Measurements from ENCODE around the gene MLLT3.

MLLT3 gene

GRCh38 chr9:20649381-20649780 lies 27.1 kb upstream of the MLLT3 start:
- DNase-seq (ENCODE audit: low read depth, low spot score), result no peak
- ChIA-PET POLR2A (no interaction called here), CTCF (interaction anchor here (0.8 to 1.4 kb wide), 2 partner anchors 9 to 292 kb away, joined by 3 read pairs; no protein-coding TSS in a partner anchor)

GRCh38 chr9:20646656-20647055 lies 24.4 kb upstream of the MLLT3 start:
- DNase-seq (ENCODE audit: low read depth, low spot score), result no peak
- no peak for TF ChIP-seq CTCF (IDR thresholded peaks at IDR 0.05; ENCODE audit: insufficient read depth, low read length, missing control alignments)
- H3K4me3 ChIP-seq (ENCODE audit: low read depth, low read length), result no peak overlapping the region
- POLR2A ChIA-PET, result no interaction called here
- CTCF ChIA-PET, result no interaction called here

More at GRCh38 chr9:20649381-20649780, 27.1 kb upstream of the MLLT3 start:
- H3K4me3 ChIP-seq (ENCODE audit: low read depth, low read length), result no peak overlapping the region
- TF ChIP-seq CTCF (IDR thresholded peaks at IDR 0.05; ENCODE audit: insufficient read depth, low read length, missing control alignments), result no peak

- CTCF ChIA-PET, result no interaction called here
- DNase-seq (ENCODE audit: low read depth, low spot score), result no peak
- POLR2A ChIA-PET, result no interaction called here
- no peak overlapping the region for H3K4me3 ChIP-seq (ENCODE audit: low read depth, low read length)
- TF ChIP-seq CTCF (IDR thresholded peaks at IDR 0.05; ENCODE audit: insufficient read depth, low read length, missing control alignments), result no peak
Observed at GRCh38 chr9:20643660-20644059, 21.4 kb upstream of the MLLT3 start.

- CTCF ChIA-PET, result interaction anchor here (1.0 kb wide), 1 partner anchor 17 kb away, joined by 3 read pairs; no protein-coding TSS in a partner anchor
- POLR2A ChIA-PET, result no interaction called here
- DNase-seq (ENCODE audit: low read depth, low spot score), result no peak
- no peak overlapping the region for H3K4me3 ChIP-seq (ENCODE audit: low read depth, low read length)
- no peak for TF ChIP-seq CTCF (IDR thresholded peaks at IDR 0.05; ENCODE audit: insufficient read depth, low read length, missing control alignments)
Observed at GRCh38 chr9:20642045-20642444, 19.7 kb upstream of the MLLT3 start.

GRCh38 chr9:20640331-20641187 lies 18.3 kb upstream of the MLLT3 start:
- H3K4me3 ChIP-seq (ENCODE audit: low read depth, low read length), result no peak overlapping the region
- ChIA-PET POLR2A (no interaction called here), CTCF (interaction anchor here (0.8 to 1.6 kb wide), 2 partner anchors 9 to 16 kb away, joined by 3 to 4 read pairs; no protein-coding TSS in a partner anchor)
- no peak for DNase-seq (ENCODE audit: low read depth, low spot score)
- no peak for TF ChIP-seq CTCF (IDR thresholded peaks at IDR 0.05; ENCODE audit: insufficient read depth, low read length, missing control alignments)

- no peak overlapping the region for H3K4me3 ChIP-seq (ENCODE audit: low read depth, low read length)
- no peak for TF ChIP-seq CTCF (IDR thresholded peaks at IDR 0.05; ENCODE audit: insufficient read depth, low read length, missing control alignments)
- POLR2A ChIA-PET, result no interaction called here
- CTCF ChIA-PET, result interaction anchor here (2.0 kb wide), 1 partner anchor 12 kb away, joined by 11 read pairs; no protein-coding TSS in a partner anchor
- no peak for DNase-seq (ENCODE audit: low read depth, low spot score)
Observed at GRCh38 chr9:20636888-20637440, 14.7 kb upstream of the MLLT3 start.

All from AG04449 (cell line).